ENCODE results near the gene RAB28.

- no peak for TF ChIP-seq CTCF (IDR thresholded peaks at IDR 0.05)
- TF ChIP-seq POLR2A (IDR thresholded peaks at IDR 0.05; ENCODE audit: low read length): no peak
- no peak for TF ChIP-seq REST (IDR thresholded peaks at IDR 0.05)
- TF ChIP-seq NR3C1 (IDR thresholded peaks at IDR 0.05): no peak
- no peak for TF ChIP-seq GATA3 (IDR thresholded peaks at IDR 0.05; ENCODE audit: borderline replicate concordance)
- no peak for TF ChIP-seq RFX5 (IDR thresholded peaks at IDR 0.05)
- TF ChIP-seq FOSL2 (IDR thresholded peaks at IDR 0.05): no peak
- TF ChIP-seq FOSL2 (CRISPR knock-in tag; IDR thresholded peaks at IDR 0.05): no peak
- TF ChIP-seq ELK1 (IDR thresholded peaks at IDR 0.05; ENCODE audit: low read depth, low read length): no peak
- no peak for TF ChIP-seq POLR2AphosphoS2 (conservative IDR thresholded peaks at IDR 0.05; ENCODE audit: low read length)
- TF ChIP-seq RAD21 (conservative IDR thresholded peaks at IDR 0.05 in 1 of 2, IDR thresholded peaks at IDR 0.05 in 1 of 2): no peak
- TF ChIP-seq RCOR1 (IDR thresholded peaks at IDR 0.05; ENCODE audit: low read depth, low read length): no peak
- TF ChIP-seq JUN (IDR thresholded peaks at IDR 0.05): no peak
- no peak for TF ChIP-seq CHD2 (IDR thresholded peaks at IDR 0.05; ENCODE audit: low read length, partially characterized antibody)
Observed at GRCh38 chr4:13498469-13498868, 14.3 kb upstream of the RAB28 start.
